Effector memory CD8-positive, alpha-beta T cell (primary cell): ENCODE measurements around the gene CMTM7.

Experiments
- ATAC-seq: fragments of 150-1000 bp; cut with Tn5 transposase; replicated peaks from 2 replicates; pipeline ENCODE4 v1.10.0; 2021; ENCODE audit warnings: mild to moderate bottlenecking, moderate library complexity
- DNase-seq, 3 experiments: peaks; one replicate each; pipeline ENCODE4 v3.0.0; 2021
- H3K27ac Mint-ChIP-seq, 2 donors: one replicate each; pipeline ENCODE4 v1.8.0; 2022; ENCODE audit warnings: mild to moderate bottlenecking in 2 of 2, mixed read lengths in 2 of 2, moderate library complexity in 2 of 2
- H3K27me3 Mint-ChIP-seq, 2 donors: one replicate each; pipeline ENCODE4 v1.8.0; 2022; ENCODE audit warnings: mixed read lengths in 2 of 2
- H3K36me3 Mint-ChIP-seq: one replicate; pipeline ENCODE4 v1.8.0; 2022; ENCODE audit warnings: mild to moderate bottlenecking, moderate library complexity, mixed read lengths; ENCODE audit not compliant: insufficient read depth
- H3K4me1 Mint-ChIP-seq, 2 donors: one replicate each; pipeline ENCODE4 v1.8.0; 2022; ENCODE audit warnings: low read depth in 2 of 2, mixed read lengths in 2 of 2
- H3K4me3 Mint-ChIP-seq, 2 donors: one replicate each; pipeline ENCODE4 v1.8.0; 2022; ENCODE audit warnings: mild to moderate bottlenecking in 2 of 2, mixed read lengths in 2 of 2, moderate library complexity in 2 of 2
- H3K9me3 Mint-ChIP-seq, 2 donors: one replicate each; pipeline ENCODE4 v1.8.0; 2022; ENCODE audit warnings: mixed read lengths in 2 of 2

Gene CMTM7

DNA sequence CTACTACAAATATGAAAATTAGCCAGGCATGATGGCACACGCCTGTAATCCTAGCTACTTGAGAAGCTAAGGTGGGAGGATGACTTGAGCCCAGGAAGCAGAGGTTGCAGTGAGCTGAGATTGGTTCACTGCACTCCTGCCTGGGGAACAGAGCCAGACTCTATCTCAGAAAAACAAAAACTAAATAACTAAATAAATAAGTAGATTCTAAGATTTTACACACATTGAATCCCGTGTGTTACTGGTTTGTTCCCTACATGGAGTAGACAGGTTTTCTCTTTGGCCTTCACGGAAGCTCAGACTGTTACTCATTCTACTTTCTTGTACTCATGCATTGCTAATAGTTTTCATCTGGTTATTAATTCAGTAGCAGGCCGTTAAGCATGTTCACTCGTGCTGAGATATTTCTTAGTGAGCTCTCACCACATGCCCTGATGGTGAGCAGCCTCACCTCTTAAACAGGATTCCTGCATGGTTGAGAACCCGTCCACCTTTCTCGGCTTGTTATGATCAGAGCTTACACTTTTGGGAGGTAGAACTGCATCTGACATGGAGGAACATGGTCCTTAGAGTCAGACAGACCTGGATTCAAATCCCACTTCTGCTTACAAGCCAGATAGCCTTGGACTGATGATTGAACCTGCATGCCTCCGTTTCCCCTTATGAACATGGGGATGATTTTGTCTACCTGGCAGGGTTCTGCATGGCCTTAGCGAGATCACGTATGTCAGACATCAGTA is 49.1 kb downstream of the CMTM7 start:
- no peak overlapping the region for H3K27ac Mint-ChIP-seq
- no peak overlapping the region for H3K4me3 Mint-ChIP-seq
- ATAC-seq (no peak), DNase-seq (no peak)
- peaks cover 33 to 61% of the 10 kb centered on the region in 2 donors for H3K4me1 Mint-ChIP-seq
- H3K9me3 Mint-ChIP-seq = no peaks in the 10 kb centered on the region
- H3K27me3 Mint-ChIP-seq = no peaks in the 10 kb centered on the region
- peaks cover 15% of the 10 kb centered on the region for H3K36me3 Mint-ChIP-seq

GRCh38 chr3:32442766-32443165 is 51.1 kb downstream of the CMTM7 start:
- Mint-ChIP-seq H3K4me3 (no peak overlapping the region), H3K27ac (peak overlapping the region in 1 of 2 donors; percentile 72), H3K9me3 (no peaks in the 10 kb centered on the region), H3K4me1 (peaks cover 32 to 62% of the 10 kb centered on the region in 2 donors), H3K36me3 (peaks cover 15% of the 10 kb centered on the region), H3K27me3 (no peaks in the 10 kb centered on the region)
- DNase-seq = no peak
- ATAC-seq = no peak

DNA sequence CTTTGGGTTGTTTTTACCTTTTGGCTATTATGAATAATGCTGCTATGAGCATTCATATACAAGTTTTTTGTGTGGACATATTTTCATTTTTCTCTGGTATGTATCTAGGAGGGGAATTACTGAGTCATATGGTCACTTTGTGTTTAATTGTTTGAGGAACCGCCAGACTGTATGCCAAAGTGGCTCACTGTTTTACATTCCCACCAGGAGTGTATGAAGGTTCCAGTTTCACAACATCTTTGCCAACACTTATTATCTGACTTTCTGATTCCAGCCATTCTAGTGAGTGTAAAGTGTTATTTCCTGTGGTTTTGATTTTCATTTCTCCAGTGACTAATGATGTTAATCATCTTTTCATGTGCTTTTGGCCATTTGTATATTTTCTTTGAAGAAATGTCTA is 51.8 kb downstream of the CMTM7 start:
- peak overlapping the region in 1 of 2 donors; percentile 72 for H3K27ac Mint-ChIP-seq
- peak; percentile 54 for ATAC-seq
- peaks cover 18% of the 10 kb centered on the region for H3K36me3 Mint-ChIP-seq
- peak overlapping the region in 1 of 2 donors; percentile 30 for H3K4me3 Mint-ChIP-seq
- no peaks in the 10 kb centered on the region for H3K27me3 Mint-ChIP-seq
- H3K9me3 Mint-ChIP-seq = no peaks in the 10 kb centered on the region
- H3K4me1 Mint-ChIP-seq = peaks cover 30 to 65% of the 10 kb centered on the region in 2 donors
- no peak for DNase-seq

DNA sequence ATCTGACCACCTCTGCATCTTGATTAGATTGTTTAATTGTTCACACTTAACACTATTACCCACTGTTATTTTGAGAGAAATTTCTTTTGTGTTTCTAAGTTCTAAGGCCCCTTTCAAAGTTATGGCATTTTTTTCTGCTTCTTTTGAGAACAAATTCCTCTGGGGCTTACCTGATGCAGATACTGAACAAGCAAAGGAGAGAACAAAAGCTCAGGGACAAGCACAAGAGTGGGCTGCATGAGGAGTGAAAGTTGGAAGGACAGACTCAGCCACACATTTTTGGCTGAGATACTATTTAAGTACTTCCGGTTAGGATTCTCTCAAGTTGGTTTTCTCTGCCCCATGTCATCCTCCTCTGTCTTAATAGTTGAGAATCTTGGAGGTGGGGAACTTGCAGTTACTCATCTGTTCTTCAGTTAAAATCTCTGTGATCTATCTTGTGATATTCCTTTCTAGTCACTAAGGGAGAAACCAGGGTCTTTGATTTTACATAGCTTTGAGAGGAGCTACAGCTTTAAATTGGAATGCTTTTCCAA is 56.3 kb downstream of the CMTM7 start:
- Mint-ChIP-seq H3K4me1 (peaks cover 20 to 47% of the 10 kb centered on the region in 2 donors), H3K27me3 (no peaks in the 10 kb centered on the region), H3K4me3 (no peak overlapping the region), H3K36me3 (peaks cover 23% of the 10 kb centered on the region), H3K27ac (peak overlapping the region in 1 of 2 donors; percentile 50), H3K9me3 (no peaks in the 10 kb centered on the region)
- DNase-seq (no peak), ATAC-seq (no peak)

GRCh38 chr3:32448686-32449474 is 57.2 kb downstream of the CMTM7 start:
- ATAC-seq (no peak), DNase-seq (no peak)
- Mint-ChIP-seq H3K4me3 (no peak overlapping the region), H3K27me3 (no peaks in the 10 kb centered on the region), H3K27ac (peak overlapping the region in 1 of 2 donors; percentile 28), H3K36me3 (peaks cover 19% of the 10 kb centered on the region), H3K4me1 (peaks cover 16 to 45% of the 10 kb centered on the region in 2 donors), H3K9me3 (no peaks in the 10 kb centered on the region)

DNA sequence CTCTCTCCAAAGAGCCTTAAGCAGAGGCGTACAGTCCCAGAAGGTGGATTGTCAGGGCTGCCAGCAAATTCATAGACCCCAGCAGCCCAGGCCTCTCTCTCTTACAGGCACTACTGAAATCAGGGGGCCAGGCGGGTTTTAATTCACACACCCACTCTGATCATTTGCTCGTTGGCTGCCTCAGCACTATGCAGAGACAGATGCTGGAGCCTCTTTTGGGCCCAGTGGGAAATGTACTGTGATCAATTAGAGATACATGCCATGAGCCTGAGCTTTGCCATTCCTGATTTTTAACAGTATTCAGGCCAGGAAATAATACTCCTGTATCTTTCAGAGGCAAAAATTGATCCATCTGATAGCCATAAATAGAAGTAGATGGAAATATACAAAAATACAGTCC is 58.0 kb downstream of the CMTM7 start:
- peaks cover 20 to 42% of the 10 kb centered on the region in 2 donors for H3K4me1 Mint-ChIP-seq
- peaks cover 19% of the 10 kb centered on the region for H3K36me3 Mint-ChIP-seq
- H3K4me3 Mint-ChIP-seq = no peak overlapping the region
- H3K27ac Mint-ChIP-seq = peak overlapping the region in 1 of 2 donors; percentile 28
- H3K27me3 Mint-ChIP-seq = no peaks in the 10 kb centered on the region
- no peak for DNase-seq
- no peaks in the 10 kb centered on the region for H3K9me3 Mint-ChIP-seq
- ATAC-seq = no peak

GRCh38 chr3:32450426-32450825 is 58.8 kb downstream of the CMTM7 start:
- H3K4me1 Mint-ChIP-seq = peaks cover 26 to 44% of the 10 kb centered on the region in 2 donors
- H3K27me3 Mint-ChIP-seq = no peaks in the 10 kb centered on the region
- no peak overlapping the region for H3K27ac Mint-ChIP-seq
- peaks cover 15% of the 10 kb centered on the region for H3K36me3 Mint-ChIP-seq
- ATAC-seq (no peak), DNase-seq (no peak)
- H3K4me3 Mint-ChIP-seq = no peak overlapping the region
- H3K9me3 Mint-ChIP-seq = no peaks in the 10 kb centered on the region

DNA sequence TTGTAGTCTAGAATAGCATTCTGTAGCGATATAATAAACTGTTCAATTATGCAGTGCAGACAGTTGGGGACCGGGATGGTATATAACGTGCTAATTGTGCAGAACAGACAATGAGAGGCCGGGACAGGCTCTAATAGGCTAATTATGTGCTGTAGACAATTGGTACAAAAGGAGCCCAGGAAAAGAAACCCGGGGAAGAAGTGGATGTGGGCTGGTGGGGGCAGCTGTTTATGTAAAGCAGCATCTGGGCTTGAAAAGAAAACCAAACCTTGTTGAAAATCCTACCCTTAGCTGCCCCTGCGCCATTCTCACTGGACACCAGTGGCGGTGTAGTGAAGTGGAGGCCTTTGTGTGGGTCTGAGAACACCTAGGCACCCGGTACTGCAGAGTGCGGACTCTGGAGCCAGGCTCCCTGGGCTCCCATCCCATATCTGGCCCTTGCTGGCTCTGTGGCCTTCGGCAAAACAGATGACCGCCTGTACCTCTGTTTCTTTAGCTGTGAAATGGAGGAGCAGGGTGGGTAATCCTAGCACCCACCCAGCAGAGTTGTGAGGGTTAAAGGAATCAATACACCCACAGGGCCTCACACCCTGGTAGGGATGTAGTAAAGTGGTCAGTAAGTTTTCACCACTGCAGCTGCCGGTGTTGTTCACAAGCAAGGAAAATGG is 59.5 kb downstream of the CMTM7 start:
- H3K27ac Mint-ChIP-seq = no peak overlapping the region
- H3K27me3 Mint-ChIP-seq = no peaks in the 10 kb centered on the region
- peaks cover 15% of the 10 kb centered on the region for H3K36me3 Mint-ChIP-seq
- no peak overlapping the region for H3K4me3 Mint-ChIP-seq
- no peak for ATAC-seq
- DNase-seq = no peak
- peaks cover 33 to 49% of the 10 kb centered on the region in 2 donors for H3K4me1 Mint-ChIP-seq
- no peaks in the 10 kb centered on the region for H3K9me3 Mint-ChIP-seq

GRCh38 chr3:32452009-32452408 is 60.4 kb downstream of the CMTM7 start:
- Mint-ChIP-seq H3K4me3 (no peak overlapping the region), H3K36me3 (peaks cover 15% of the 10 kb centered on the region), H3K9me3 (no peaks in the 10 kb centered on the region), H3K4me1 (peaks cover 30 to 46% of the 10 kb centered on the region in 2 donors), H3K27me3 (no peaks in the 10 kb centered on the region), H3K27ac (no peak overlapping the region)
- no peak for ATAC-seq
- DNase-seq = no peak

- Mint-ChIP-seq H3K4me1 (peaks cover 33 to 49% of the 10 kb centered on the region in 2 donors), H3K9me3 (no peaks in the 10 kb centered on the region), H3K36me3 (peaks cover 20% of the 10 kb centered on the region), H3K4me3 (no peak overlapping the region), H3K27me3 (no peaks in the 10 kb centered on the region), H3K27ac (peak overlapping the region in 1 of 2 donors; percentile 80)
- ATAC-seq = no peak
- DNase-seq = no peak
Measured at GRCh38 chr3:32453346-32453745, 61.7 kb downstream of the CMTM7 start.

GRCh38 chr3:32454111-32454510 is 62.5 kb downstream of the CMTM7 start:
- H3K4me3 Mint-ChIP-seq = no peak overlapping the region
- DNase-seq (no peak), ATAC-seq (no peak)
- peaks cover 34 to 45% of the 10 kb centered on the region in 2 donors for H3K4me1 Mint-ChIP-seq
- peaks cover 20% of the 10 kb centered on the region for H3K36me3 Mint-ChIP-seq
- H3K27ac Mint-ChIP-seq = peak overlapping the region in 1 of 2 donors; percentile 98
- no peaks in the 10 kb centered on the region for H3K27me3 Mint-ChIP-seq
- H3K9me3 Mint-ChIP-seq = no peaks in the 10 kb centered on the region

DNA sequence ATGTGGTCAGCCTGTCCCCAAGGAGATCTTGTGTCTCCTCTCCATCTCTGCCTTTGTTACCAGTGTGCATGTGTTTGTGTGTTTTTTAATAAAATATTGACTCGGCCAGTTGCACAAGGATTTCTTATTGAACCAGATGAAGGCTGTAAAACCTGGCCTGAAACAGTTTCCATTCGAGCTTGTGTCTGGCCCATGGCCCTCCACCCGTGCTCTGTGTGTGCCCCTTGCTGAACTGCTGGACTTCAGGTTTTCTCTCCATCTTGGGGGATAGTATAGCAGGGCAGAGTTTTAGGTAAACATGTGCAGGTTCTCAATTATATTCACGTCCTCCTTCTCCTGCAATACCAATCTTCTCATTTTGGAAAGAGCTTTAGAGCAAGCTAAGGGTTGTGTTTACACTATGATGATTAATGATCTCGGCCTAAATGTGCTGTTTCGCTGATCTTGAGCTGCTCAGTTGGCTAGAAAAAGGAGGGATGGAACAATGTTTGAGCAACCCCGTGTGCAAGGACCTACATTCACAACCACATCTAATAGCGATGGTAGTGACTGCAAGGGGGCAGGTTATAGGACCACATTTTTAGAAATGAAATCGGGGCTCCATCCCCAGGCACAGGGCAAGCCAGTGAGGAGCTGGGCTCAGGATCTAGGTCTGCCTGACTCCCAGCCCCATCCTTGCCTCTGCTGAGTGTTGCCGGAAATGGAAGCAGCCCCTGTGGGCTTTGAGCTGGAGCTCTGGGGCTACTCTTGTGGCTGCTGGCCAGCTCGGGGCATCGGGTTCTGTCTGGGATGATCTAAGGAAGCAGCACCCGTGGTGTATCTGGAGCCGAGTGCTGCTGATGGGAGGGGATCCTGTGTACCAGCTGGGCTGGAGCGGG is 63.3 kb downstream of the CMTM7 start:
- ATAC-seq = no peak
- Mint-ChIP-seq H3K4me3 (peak overlapping the region in 1 of 2 donors; percentile 53), H3K9me3 (no peaks in the 10 kb centered on the region), H3K36me3 (peaks cover 24% of the 10 kb centered on the region), H3K4me1 (peaks cover 40 to 50% of the 10 kb centered on the region in 2 donors), H3K27ac (peak overlapping the region in 1 of 2 donors; percentile 98), H3K27me3 (no peaks in the 10 kb centered on the region)
- DNase-seq = no peak
